Neural cell (in vitro differentiated cells): ENCODE measurements around the gene KRT76. TPM values are rescaled to one million over a fixed set of nuclear protein-coding genes. Genes with fewer than 3 reads are reported as not detected.

Source experiments
- H2AFZ ChIP-seq: fragments of 200-600, 300-800 bp; sonication (generic), shearing (Covaris generic); 2 replicates; pipeline ENCODE4 v1.6.0; 2014; ENCODE audit warnings: low read depth, mild to moderate bottlenecking, antibody characterized with exemption, low read length, moderate library complexity
- H3F3A ChIP-seq: fragments of 200-600 bp; shearing (Covaris generic); 2 replicates; pipeline ENCODE4 v1.6.1; 2016; ENCODE audit warnings: mild to moderate bottlenecking, moderate library complexity, mixed read lengths, antibody characterized with exemption, low read length; ENCODE audit not compliant: insufficient read depth, poor library complexity, severe bottlenecking
- H3K27ac ChIP-seq: fragments of 200-600, 300-800 bp; sonication (generic), shearing (Covaris generic); 2 replicates; pipeline ENCODE4 v1.5.1; 2014; ENCODE audit warnings: mild to moderate bottlenecking, low read length, moderate library complexity
- H3K27me3 ChIP-seq: fragments of 300-800, 200-600 bp; sonication (generic), shearing (Covaris generic); 2 replicates; pipeline ENCODE4 v1.6.0; 2014; ENCODE audit warnings: mild to moderate bottlenecking, low read depth, low read length, moderate library complexity; ENCODE audit not compliant: insufficient read depth
- H3K36me3 ChIP-seq: fragments of 300-800, 200-600 bp; sonication (generic), shearing (Covaris generic); 2 replicates; pipeline ENCODE4 v1.5.1; 2014; ENCODE audit warnings: mild to moderate bottlenecking, antibody characterized with exemption, low read length, moderate library complexity; ENCODE audit not compliant: insufficient read depth
- H3K4me2 ChIP-seq: fragments of 300-800, 200-600 bp; sonication (generic), shearing (Covaris generic); 2 replicates; pipeline ENCODE4 v1.6.0; 2014; ENCODE audit warnings: mild to moderate bottlenecking, low read length
- H3K4me3 ChIP-seq: fragments of 300-800, 200-600 bp; sonication (generic), shearing (Covaris generic); 2 replicates; pipeline ENCODE4 v1.5.1; 2014; ENCODE audit warnings: mild to moderate bottlenecking, low read length, moderate library complexity
- H3K79me2 ChIP-seq: fragments of 200-600 bp; shearing (Covaris generic); replicated peaks from 2 replicates; pipeline ENCODE4 v1.6.0; 2014; ENCODE audit warnings: mild to moderate bottlenecking, low read length, moderate library complexity; ENCODE audit not compliant: insufficient read depth
- H3K9ac ChIP-seq: fragments of 300-800, 200-600 bp; sonication (generic), shearing (Covaris generic); 2 replicates; pipeline ENCODE4 v1.6.1; 2016; ENCODE audit warnings: mild to moderate bottlenecking, low read length, mixed read lengths
- H3K9me2 ChIP-seq: fragments of 200-600 bp; shearing (Covaris generic); 2 replicates; pipeline ENCODE4 v1.6.1; 2016; ENCODE audit warnings: mild to moderate bottlenecking, low read length, mixed read lengths; ENCODE audit not compliant: insufficient read depth
- H3K9me3 ChIP-seq: fragments of 200-600, 300-800 bp; sonication (generic), shearing (Covaris generic); 2 replicates; pipeline ENCODE4 v1.6.1; 2016; ENCODE audit warnings: mild to moderate bottlenecking, mixed run types, low read length, moderate library complexity, mixed read lengths
- H4K20me1 ChIP-seq: fragments of 200-600 bp; shearing (Covaris generic); 2 replicates; pipeline ENCODE4 v1.6.1; 2016; ENCODE audit warnings: mild to moderate bottlenecking, mixed run types; ENCODE audit not compliant: insufficient read depth
- EP300 ChIP-seq: fragments of 450-650 bp; conservative IDR thresholded peaks from 2 replicates; pipeline ENCODE4 v1.6.1; 2014; ENCODE audit warnings: antibody characterized with exemption, mild to moderate bottlenecking, moderate library complexity; ENCODE audit not compliant: poor library complexity, severe bottlenecking
- EZH2 ChIP-seq: fragments of 200-600, 300-800 bp; shearing (Covaris generic), sonication (generic); IDR thresholded peaks from 2 replicates; pipeline ENCODE4 v1.6.1; 2014; ENCODE audit warnings: antibody characterized with exemption, low read length, borderline replicate concordance, mild to moderate bottlenecking; ENCODE audit not compliant: insufficient read depth, poor library complexity, severe bottlenecking
- MXI1 ChIP-seq: fragments of 450-650 bp; conservative IDR thresholded peaks from 2 replicates; pipeline ENCODE4 v1.6.1; 2014; ENCODE audit warnings: antibody characterized with exemption, mild to moderate bottlenecking; ENCODE audit not compliant: poor library complexity, severe bottlenecking
- POLR2AphosphoS5 ChIP-seq: IDR thresholded peaks from 2 replicates; pipeline ENCODE4 v1.6.1; 2012
- RAD21 ChIP-seq: fragments of 450-650 bp; conservative IDR thresholded peaks from 2 replicates; pipeline ENCODE4 v1.6.1; 2014; ENCODE audit warnings: antibody characterized with exemption, mild to moderate bottlenecking, moderate library complexity
- SMC3 ChIP-seq: fragments of 450-650 bp; conservative IDR thresholded peaks from 2 replicates; pipeline ENCODE4 v1.6.1; 2014; ENCODE audit warnings: antibody characterized with exemption, mild to moderate bottlenecking, moderate library complexity; ENCODE audit not compliant: poor library complexity
- TAF1 ChIP-seq: IDR thresholded peaks from 2 replicates; pipeline ENCODE4 v1.6.1; 2012; ENCODE audit warnings: low read depth
- polyA plus RNA-seq: library from polyadenylated mRNA; depleted of rRNA; stranded (reverse); fragments of >200 nt; gene quantifications from 2 replicates; pipeline ENCODE4 v1.2.3, GENCODE V29; 2014
- TF ChIP-seq, protein P1 (sequence below): IDR thresholded peaks from 2 replicates; pipeline ENCODE4 v1.6.1; 2012; ENCODE audit warnings: borderline replicate concordance
- TF ChIP-seq, protein P2 (sequence below): fragments of 450-650 bp; IDR thresholded peaks from 2 replicates; pipeline ENCODE4 v1.5.1; 2014; ENCODE audit warnings: antibody characterized with exemption, mild to moderate bottlenecking, moderate library complexity; ENCODE audit not compliant: poor library complexity, severe bottlenecking

Gene KRT76
- polyA plus RNA-seq, 1 donor from 2014 or later: not detected

DNA sequence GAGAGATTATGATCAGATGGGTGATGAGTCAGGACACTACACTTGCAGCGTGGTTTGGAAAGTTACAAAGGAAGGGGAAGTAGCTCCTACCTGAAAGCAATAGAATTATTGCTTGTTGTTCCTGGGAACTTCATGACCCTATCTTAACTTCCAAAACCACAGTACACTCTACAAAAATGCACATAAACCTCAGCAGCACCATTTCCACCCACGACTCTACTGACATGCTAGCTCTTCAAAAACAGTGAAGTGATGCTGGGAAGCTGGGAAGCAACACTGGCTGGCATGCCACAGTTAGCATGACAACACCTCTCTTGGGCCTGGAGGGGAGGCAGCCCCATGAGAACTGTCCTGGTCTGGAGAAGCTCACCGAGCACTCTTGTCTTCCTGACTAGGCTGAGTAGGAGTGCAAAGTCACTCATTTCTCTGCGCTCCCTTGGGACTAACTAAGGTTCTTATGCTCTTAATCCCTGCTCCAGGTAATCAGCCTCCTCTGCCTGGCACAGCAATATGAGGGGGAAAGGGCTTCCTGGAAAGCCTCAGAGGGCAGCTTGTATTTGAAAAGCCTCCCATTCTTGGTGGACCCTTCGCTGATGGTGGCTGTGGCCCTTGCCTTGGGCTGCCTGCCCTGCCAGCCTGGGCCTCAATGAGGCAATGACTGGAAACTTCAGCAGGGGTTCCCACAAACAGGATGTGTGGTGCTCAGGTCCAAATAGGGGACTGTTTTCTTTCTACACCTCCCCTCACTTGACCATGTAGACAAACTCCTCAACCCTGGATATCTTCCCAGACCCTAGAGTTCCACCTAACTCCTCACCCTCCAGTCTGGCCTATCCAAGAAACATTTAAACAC, 17.6 kb upstream of the KRT76 start:
- Histone ChIP-seq H3K9ac (no peak overlapping the region), H3K4me3 (no peak overlapping the region), H3K79me2 (no peaks in the 10 kb centered on the region), H4K20me1 (no peaks in the 10 kb centered on the region), H3K36me3 (no peaks in the 10 kb centered on the region), H3K27me3 (no peaks in the 10 kb centered on the region), H3K4me2 (no peak overlapping the region), H3K9me2 (no peaks in the 10 kb centered on the region), H3F3A (no peaks in the 10 kb centered on the region), H3K9me3 (no peaks in the 10 kb centered on the region), H2AFZ (no peak overlapping the region), H3K27ac (no peak overlapping the region)
- TF ChIP-seq EZH2: no peak
- TF ChIP-seq, protein P1, sequence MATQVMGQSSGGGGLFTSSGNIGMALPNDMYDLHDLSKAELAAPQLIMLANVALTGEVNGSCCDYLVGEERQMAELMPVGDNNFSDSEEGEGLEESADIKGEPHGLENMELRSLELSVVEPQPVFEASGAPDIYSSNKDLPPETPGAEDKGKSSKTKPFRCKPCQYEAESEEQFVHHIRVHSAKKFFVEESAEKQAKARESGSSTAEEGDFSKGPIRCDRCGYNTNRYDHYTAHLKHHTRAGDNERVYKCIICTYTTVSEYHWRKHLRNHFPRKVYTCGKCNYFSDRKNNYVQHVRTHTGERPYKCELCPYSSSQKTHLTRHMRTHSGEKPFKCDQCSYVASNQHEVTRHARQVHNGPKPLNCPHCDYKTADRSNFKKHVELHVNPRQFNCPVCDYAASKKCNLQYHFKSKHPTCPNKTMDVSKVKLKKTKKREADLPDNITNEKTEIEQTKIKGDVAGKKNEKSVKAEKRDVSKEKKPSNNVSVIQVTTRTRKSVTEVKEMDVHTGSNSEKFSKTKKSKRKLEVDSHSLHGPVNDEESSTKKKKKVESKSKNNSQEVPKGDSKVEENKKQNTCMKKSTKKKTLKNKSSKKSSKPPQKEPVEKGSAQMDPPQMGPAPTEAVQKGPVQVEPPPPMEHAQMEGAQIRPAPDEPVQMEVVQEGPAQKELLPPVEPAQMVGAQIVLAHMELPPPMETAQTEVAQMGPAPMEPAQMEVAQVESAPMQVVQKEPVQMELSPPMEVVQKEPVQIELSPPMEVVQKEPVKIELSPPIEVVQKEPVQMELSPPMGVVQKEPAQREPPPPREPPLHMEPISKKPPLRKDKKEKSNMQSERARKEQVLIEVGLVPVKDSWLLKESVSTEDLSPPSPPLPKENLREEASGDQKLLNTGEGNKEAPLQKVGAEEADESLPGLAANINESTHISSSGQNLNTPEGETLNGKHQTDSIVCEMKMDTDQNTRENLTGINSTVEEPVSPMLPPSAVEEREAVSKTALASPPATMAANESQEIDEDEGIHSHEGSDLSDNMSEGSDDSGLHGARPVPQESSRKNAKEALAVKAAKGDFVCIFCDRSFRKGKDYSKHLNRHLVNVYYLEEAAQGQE: no peak
- TF ChIP-seq SMC3: no peak
- TF ChIP-seq POLR2AphosphoS5: no peak
- no peak for TF ChIP-seq MXI1
- TF ChIP-seq RAD21: no peak
- no peak for TF ChIP-seq TAF1
- TF ChIP-seq EP300: no peak
- TF ChIP-seq, protein P2, sequence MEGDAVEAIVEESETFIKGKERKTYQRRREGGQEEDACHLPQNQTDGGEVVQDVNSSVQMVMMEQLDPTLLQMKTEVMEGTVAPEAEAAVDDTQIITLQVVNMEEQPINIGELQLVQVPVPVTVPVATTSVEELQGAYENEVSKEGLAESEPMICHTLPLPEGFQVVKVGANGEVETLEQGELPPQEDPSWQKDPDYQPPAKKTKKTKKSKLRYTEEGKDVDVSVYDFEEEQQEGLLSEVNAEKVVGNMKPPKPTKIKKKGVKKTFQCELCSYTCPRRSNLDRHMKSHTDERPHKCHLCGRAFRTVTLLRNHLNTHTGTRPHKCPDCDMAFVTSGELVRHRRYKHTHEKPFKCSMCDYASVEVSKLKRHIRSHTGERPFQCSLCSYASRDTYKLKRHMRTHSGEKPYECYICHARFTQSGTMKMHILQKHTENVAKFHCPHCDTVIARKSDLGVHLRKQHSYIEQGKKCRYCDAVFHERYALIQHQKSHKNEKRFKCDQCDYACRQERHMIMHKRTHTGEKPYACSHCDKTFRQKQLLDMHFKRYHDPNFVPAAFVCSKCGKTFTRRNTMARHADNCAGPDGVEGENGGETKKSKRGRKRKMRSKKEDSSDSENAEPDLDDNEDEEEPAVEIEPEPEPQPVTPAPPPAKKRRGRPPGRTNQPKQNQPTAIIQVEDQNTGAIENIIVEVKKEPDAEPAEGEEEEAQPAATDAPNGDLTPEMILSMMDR: no peak

DNA sequence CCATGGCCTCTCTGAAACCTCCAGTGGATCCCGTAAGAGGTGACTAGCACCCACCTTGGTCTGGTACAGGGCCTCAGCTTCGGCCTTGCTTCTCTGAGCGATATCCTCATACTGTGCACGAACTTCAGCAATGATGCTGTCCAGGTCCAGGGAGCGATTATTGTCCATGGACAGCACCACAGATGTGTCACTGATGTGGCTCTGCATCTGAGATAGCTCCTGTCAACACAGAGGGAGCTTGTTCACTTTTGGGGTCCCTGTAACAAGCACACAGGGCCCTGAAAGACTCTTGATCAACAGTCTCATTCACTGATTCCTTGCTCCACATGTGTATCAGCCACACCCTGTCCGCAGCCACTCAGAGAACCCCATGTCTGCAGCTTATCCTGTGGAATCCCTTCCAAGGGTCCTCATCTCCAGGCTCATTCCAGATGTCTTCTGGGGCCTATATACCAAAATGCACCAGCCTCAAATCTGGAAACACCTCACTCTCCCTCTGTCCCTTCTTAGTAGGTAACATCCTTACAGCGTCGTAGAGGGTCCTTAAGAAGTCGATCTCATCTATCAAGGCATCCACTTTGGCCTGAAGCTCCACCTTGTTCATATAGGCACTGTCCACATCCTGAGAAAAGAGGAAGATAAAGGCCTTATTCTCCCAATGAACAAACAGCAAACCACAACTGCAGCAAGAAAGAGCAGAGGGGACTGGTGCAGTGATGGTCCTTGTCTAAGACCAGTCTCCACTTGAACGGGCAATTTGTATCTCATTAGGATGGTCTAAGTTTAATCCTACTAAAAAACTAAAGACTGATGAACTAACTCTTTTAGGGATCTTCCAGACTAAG, 15.3 kb upstream of the KRT76 start:
- no peaks in the 10 kb centered on the region for H3K36me3 ChIP-seq
- no peak for TF ChIP-seq MXI1
- TF ChIP-seq SMC3: no peak
- TF ChIP-seq RAD21: no peak
- TF ChIP-seq POLR2AphosphoS5: no peak
- TF ChIP-seq EP300: no peak
- no peak for TF ChIP-seq EZH2
- TF ChIP-seq TAF1: no peak
- TF ChIP-seq, protein P1: no peak
- TF ChIP-seq, protein P2: no peak
- H3K79me2 ChIP-seq: no peaks in the 10 kb centered on the region
- H3K9me3 ChIP-seq: no peaks in the 10 kb centered on the region
- no peaks in the 10 kb centered on the region for H4K20me1 ChIP-seq
- no peaks in the 10 kb centered on the region for H3K9me2 ChIP-seq
- H3K4me3 ChIP-seq: no peak overlapping the region
- no peak overlapping the region for H2AFZ ChIP-seq
- H3F3A ChIP-seq: no peaks in the 10 kb centered on the region
- no peak overlapping the region for H3K27ac ChIP-seq
- no peak overlapping the region for H3K4me2 ChIP-seq
- no peak overlapping the region for H3K9ac ChIP-seq
- H3K27me3 ChIP-seq: no peaks in the 10 kb centered on the region
